GM12891 (cell line): ENCODE data around the gene DNAJC5.

Source experiments
- POLR2A ChIP-seq: IDR thresholded peaks from 2 replicates; pipeline ENCODE4 v1.6.1; 2011; ENCODE audit warnings: low read depth, low read length, control low read depth
- POLR2AphosphoS5 ChIP-seq: IDR thresholded peaks from 2 replicates; pipeline ENCODE4 v1.6.1; 2011; ENCODE audit warnings: low read depth, low read length, control low read depth
- TAF1 ChIP-seq: IDR thresholded peaks from 2 replicates; pipeline ENCODE4 v1.6.1; 2011; ENCODE audit warnings: low read depth, low read length, control low read depth

DNA sequence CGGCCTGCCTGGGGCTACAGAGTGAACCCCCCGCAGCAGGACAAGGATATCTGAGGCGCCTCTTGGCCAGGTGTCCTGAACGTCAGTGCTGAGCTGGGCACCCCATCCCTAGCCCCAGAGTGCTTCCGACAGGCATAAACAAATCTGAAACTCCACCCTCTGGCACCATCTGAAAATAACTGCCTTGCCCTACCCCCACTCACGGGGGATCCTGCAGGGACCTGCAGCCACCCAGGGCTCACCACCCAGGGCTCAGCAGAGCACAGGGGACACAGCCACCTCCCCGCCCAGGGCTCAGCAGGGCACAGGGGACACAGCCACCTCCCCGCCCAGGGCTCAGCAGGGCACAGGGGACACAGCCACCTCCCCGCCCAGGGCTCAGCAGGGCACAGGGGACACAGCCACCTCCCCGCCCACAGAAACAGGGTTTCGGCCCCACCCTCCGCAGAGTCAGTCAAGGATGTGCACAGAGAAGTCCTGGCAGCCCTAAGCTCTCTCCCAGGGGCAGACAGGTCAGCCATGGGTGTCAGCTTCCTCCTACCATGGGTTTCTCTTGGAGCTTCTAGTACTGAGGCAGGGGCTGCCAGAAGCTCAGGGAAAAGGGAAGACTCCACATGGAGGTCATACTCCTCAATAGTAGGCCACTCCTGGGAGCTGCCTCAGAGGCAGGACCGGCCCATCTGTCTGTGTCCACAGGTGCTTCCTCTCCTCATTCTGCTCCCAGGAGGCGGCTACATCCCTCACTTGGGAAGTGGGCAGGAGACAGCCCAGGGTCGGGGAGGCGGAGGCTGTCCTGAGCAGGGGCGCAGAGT lies 56.7 kb downstream of the DNAJC5 start:
- no peak for TF ChIP-seq TAF1
- no peak for TF ChIP-seq POLR2A
- no peak for TF ChIP-seq POLR2AphosphoS5
